Chondrocyte (in vitro differentiated cells): ENCODE results near the gene TCP11. TPM values are rescaled to one million over a fixed set of nuclear protein-coding genes. Genes with fewer than 3 reads are reported as not detected.

Experiments used
- DNase-seq: peaks from one replicate; pipeline ENCODE4 v3.0.0; 2021; ENCODE audit warnings: mixed read lengths, low spot score
- H3K27ac Mint-ChIP-seq: one replicate; pipeline ENCODE4 v1.8.0; 2021; ENCODE audit warnings: mild to moderate bottlenecking, moderate library complexity, mixed read lengths; ENCODE audit not compliant: unreplicated experiment
- H3K27me3 Mint-ChIP-seq: 2 replicates; pipeline ENCODE4 v1.8.0; 2021; ENCODE audit warnings: low read depth, mixed read lengths
- H3K36me3 Mint-ChIP-seq: 2 replicates; pipeline ENCODE4 v1.8.0; 2021; ENCODE audit warnings: low read depth, mixed read lengths
- H3K4me1 Mint-ChIP-seq: 2 replicates; pipeline ENCODE4 v1.8.0; 2021; ENCODE audit warnings: low read depth, mild to moderate bottlenecking, mixed read lengths
- H3K4me3 Mint-ChIP-seq: one replicate; pipeline ENCODE4 v1.8.0; 2021; ENCODE audit warnings: mild to moderate bottlenecking, moderate library complexity, mixed read lengths; ENCODE audit not compliant: unreplicated experiment
- H3K9me3 Mint-ChIP-seq: 2 replicates; pipeline ENCODE4 v1.8.0; 2021; ENCODE audit warnings: low read depth, mixed read lengths
- total RNA-seq: library from RNA; stranded (reverse); gene quantifications from 3 replicates; pipeline ENCODE4 v1.2.1, GENCODE V29; 2021
- TF ChIP-seq, protein P1 (sequence below): fragments of 200-600 bp; sonication (generic); IDR thresholded peaks from 2 replicates; pipeline ENCODE4 v1.5.0; 2021; ENCODE audit warnings: antibody characterized with exemption, mild to moderate bottlenecking, moderate library complexity

TCP11 gene
- total RNA-seq, 1 donor from 2014 or later: not detected

DNA sequence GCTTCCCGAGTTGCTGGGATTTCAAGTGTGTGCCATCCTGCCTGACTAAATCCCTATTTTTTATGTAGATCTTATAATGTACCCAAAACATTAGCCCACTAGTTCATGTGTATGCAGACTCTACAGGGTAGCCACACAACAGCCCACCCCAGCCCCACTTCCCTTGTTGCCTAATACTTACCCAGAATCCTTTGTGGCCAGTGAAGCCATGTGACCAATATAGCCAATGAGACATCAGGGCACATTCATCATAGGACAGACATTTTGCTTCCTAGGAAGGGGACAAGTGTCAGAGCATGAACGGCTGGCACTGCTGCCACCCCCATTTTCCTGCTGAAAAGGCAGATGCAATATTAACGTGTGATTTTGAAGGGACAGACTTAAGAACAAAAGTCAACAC is 36.0 kb upstream of the TCP11 start:
- no peaks in the 10 kb centered on the region for H3K9me3 Mint-ChIP-seq
- no peak overlapping the region for H3K4me3 Mint-ChIP-seq
- H3K36me3 Mint-ChIP-seq: no peaks in the 10 kb centered on the region
- peaks cover 57% of the 10 kb centered on the region for H3K4me1 Mint-ChIP-seq
- DNase-seq: no peak
- TF ChIP-seq, protein P1, sequence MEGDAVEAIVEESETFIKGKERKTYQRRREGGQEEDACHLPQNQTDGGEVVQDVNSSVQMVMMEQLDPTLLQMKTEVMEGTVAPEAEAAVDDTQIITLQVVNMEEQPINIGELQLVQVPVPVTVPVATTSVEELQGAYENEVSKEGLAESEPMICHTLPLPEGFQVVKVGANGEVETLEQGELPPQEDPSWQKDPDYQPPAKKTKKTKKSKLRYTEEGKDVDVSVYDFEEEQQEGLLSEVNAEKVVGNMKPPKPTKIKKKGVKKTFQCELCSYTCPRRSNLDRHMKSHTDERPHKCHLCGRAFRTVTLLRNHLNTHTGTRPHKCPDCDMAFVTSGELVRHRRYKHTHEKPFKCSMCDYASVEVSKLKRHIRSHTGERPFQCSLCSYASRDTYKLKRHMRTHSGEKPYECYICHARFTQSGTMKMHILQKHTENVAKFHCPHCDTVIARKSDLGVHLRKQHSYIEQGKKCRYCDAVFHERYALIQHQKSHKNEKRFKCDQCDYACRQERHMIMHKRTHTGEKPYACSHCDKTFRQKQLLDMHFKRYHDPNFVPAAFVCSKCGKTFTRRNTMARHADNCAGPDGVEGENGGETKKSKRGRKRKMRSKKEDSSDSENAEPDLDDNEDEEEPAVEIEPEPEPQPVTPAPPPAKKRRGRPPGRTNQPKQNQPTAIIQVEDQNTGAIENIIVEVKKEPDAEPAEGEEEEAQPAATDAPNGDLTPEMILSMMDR: no peak
- no peak overlapping the region for H3K27ac Mint-ChIP-seq
- H3K27me3 Mint-ChIP-seq: no peaks in the 10 kb centered on the region

DNA sequence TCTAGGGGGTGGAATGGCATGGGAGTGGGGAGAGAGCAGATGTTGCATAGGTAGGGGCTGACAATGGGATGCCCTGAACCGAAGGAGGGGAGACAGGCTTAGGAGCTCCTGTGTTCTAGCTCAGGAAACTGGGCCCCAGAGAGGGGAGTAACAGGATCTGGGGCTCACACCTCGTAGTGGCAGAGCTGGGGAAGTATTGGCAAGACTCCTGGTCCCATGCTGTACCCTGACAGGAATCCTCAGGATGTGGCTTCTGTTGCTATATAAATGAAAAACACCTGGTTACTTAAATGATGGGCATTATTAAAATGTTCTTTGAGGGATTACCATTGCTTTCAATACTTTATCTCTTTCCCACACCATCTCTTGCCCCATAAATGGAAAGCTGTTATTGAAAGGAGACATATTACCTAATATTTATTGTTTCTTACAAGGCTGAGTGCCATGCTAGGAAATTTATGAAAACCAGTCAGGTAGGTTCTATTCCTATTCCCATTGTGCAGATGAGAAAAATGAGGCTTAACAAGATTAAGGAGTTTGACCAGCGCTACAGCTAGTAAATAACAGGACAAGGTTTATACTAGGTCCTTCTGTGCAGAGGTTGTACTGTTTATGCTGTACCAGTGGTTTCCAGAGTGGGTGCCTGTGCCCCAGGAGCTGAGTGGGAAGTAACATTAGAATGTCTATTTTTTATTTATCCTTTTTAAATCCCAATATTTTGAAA is 35.3 kb upstream of the TCP11 start:
- peaks cover 52% of the 10 kb centered on the region for H3K4me1 Mint-ChIP-seq
- H3K9me3 Mint-ChIP-seq: no peaks in the 10 kb centered on the region
- no peak for DNase-seq
- no peak overlapping the region for H3K27ac Mint-ChIP-seq
- no peaks in the 10 kb centered on the region for H3K27me3 Mint-ChIP-seq
- H3K36me3 Mint-ChIP-seq: no peaks in the 10 kb centered on the region
- TF ChIP-seq, protein P1: no peak
- H3K4me3 Mint-ChIP-seq: no peak overlapping the region

DNA sequence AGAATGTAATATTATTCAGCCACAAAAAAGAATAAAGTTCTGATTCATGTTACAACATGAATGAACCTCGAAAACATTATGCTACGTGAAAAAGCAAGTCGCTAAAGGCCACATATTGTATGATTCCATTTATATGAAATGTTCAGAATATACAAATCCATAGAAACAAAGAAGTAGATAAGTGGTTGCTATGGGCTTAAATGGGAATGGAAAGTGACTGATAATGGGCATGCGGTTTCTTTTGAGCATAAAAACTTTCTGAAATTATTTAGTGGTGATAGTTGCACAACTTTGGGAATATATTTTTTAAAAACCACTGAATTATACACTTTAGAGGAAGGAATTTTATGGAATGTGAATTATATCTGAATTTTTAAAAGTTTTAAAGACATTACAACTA is 33.4 kb upstream of the TCP11 start:
- TF ChIP-seq, protein P1: no peak
- Mint-ChIP-seq H3K27me3 (no peaks in the 10 kb centered on the region), H3K36me3 (no peaks in the 10 kb centered on the region), H3K27ac (no peak overlapping the region), H3K4me3 (no peak overlapping the region), H3K4me1 (peaks cover 43% of the 10 kb centered on the region), H3K9me3 (no peaks in the 10 kb centered on the region)
- DNase-seq: no peak

DNA sequence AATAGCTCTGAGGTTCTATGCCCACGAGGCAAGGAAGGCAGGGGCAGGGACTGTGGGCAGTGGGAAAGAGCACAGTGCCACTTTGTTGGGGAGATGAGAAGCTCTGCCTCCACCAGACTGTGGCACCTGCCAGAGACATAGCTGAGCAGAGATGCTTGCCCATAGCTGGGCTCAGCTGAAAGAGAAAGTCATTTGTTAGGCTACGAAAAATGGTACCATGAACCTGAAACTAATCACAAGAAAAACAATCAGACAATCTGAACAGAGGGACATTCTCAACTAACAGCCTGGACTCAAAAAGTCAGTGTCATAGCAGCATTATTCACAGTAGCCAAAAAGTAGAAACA is 32.9 kb upstream of the TCP11 start:
- no peaks in the 10 kb centered on the region for H3K9me3 Mint-ChIP-seq
- no peaks in the 10 kb centered on the region for H3K36me3 Mint-ChIP-seq
- H3K4me1 Mint-ChIP-seq: peaks cover 38% of the 10 kb centered on the region
- no peaks in the 10 kb centered on the region for H3K27me3 Mint-ChIP-seq
- H3K4me3 Mint-ChIP-seq: no peak overlapping the region
- TF ChIP-seq, protein P1: no peak
- H3K27ac Mint-ChIP-seq: no peak overlapping the region
- DNase-seq: no peak

DNA sequence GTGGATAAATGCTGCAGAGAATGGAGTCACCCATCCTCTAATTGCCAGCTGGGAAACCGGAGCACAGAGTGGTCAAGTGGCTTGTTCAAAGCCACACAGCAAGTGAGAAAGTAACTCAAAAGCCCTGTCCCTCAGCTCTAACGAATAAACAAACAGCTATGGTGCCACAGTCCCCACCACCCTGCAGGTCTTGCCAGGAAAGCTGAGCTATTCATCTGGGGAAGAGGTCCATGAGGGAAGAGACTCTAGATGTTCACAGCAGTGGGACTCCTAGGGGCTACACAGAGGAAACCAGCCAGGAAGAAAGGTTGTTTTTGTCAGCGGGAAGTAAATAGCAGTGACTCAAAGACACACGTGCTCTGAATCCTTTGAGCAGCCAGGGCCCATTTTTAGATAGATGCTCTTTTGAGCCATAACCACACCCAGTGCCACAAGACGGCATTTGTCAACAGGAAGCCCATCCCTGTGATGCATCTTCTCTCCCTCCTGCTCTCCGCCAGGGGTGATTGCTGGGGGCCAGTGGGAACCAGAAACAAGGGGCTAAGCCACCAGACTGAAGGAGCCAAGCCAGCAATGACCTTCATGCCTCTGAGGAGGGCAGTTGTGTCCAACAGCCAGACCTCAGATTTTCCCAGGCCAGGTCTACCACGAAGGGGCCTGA is 32.4 kb upstream of the TCP11 start:
- Mint-ChIP-seq H3K27me3 (no peaks in the 10 kb centered on the region), H3K4me3 (no peak overlapping the region), H3K36me3 (no peaks in the 10 kb centered on the region), H3K4me1 (peaks cover 33% of the 10 kb centered on the region), H3K9me3 (no peaks in the 10 kb centered on the region), H3K27ac (no peak overlapping the region)
- TF ChIP-seq, protein P1: no peak
- DNase-seq: no peak
